Brain pericyte (primary cell): ENCODE measurements around the gene BBOX1.
"Not testable (repeated sequence)": the region's sequence is repeated elsewhere in the genome, so short reads cannot be mapped to it uniquely, and the experiment has no call there.

Experiments
- DNase-seq: peaks from one replicate; pipeline ENCODE4 v3.0.0-alpha.2; 2012; ENCODE audit warnings: low read depth, low spot score

BBOX1 gene, protein sequence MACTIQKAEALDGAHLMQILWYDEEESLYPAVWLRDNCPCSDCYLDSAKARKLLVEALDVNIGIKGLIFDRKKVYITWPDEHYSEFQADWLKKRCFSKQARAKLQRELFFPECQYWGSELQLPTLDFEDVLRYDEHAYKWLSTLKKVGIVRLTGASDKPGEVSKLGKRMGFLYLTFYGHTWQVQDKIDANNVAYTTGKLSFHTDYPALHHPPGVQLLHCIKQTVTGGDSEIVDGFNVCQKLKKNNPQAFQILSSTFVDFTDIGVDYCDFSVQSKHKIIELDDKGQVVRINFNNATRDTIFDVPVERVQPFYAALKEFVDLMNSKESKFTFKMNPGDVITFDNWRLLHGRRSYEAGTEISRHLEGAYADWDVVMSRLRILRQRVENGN

DNA sequence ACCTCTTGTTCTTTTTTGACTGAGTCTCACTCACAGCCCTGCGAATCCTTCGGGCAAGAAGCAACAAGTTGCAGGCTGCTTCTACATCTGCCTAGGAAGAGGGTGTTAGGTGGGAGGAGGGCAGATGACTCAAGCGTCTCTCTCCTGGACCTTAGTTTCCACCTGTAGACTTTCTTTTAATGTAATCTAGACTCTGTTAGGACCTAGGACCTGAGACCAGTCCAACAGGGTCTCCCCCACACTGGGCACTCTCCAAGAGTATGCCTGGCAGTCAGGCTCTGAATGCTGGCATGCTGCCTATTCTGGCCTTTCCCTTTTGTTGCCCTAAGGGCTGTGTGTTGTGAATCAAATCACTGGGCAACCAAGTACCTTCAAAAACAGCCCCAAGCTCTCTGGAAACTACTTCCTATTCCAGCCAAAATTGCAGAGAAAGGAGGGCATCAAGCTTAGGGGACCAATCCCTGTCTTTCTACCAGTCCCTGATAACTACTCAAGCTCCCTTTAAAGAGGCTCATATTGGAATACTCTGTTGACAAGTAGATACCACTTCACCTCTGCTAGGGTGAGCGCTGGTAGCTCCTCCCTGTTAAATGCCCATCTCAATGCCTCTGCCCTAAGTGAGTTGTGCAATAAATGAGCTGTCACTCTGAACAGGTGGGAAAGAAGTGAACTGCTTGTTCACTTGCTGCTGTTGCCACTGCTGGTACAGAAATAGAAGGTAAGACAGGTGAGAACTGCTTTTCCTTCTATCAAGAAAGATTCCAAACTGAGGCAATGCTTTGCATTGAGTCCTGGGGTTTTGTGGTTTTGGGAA is at the start of gene BBOX1:
TSS of gene BBOX1 (plus strand) at position 514 of the 814 bp plus-strand sequence. CDS start 14,616 bp downstream, outside the sequence.
- no peak for DNase-seq

DNA sequence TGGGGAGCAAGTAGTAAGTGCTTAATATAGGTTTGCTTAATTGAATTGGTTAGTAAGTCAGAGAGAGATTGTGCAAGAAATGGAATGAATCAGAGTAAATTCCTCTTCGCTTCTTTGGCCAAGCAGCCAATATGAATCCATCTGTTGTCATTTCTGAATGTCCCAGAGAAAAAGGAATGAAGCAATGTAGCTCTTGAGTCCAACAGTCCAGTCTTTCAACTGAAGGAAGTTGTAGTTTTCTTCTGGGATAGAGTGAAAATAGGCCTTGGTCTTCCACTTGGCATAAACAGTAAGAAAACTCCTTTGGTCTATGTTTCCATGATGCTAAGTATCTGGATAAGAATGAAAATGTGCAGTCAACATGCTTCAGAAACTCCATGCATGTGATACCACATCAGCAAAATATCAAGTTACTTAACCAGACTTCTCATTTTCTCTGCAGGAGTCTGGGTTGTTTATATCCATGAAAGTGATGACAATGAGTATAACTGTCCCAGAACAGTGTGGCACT is 48.5 kb upstream of the BBOX1 start:
- DNase-seq = no peak

DNA sequence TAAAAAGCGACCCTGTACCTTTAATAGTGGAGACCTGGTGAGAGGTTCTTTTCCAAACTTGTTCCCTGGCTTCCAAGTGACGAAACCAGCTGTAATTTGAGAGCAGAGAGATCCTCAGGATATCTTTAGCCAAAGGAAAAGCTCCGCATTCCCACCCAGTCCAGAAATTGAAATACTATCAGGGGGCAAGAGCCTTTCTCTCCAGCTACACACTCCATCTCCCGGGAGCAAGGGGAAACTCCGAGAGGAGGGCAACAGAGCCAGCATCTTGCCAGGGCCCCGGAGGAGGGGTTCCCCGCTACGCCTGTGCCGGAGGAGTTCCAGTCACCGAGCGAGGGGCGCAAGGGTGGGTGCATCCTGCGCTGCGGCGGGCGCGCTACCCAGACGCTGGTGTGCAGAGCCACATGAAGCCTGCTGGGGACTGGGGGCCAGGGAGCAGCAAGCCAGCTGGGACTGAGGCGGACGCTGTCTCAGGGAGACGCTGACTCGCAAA is 46.6 kb upstream of the BBOX1 start, which contains the start of gene FIBIN:
TSS of gene FIBIN (plus strand) at position 148 of the 493 bp plus-strand sequence. CDS start 415 bp downstream, outside the sequence.
- DNase-seq = no peak

DNA sequence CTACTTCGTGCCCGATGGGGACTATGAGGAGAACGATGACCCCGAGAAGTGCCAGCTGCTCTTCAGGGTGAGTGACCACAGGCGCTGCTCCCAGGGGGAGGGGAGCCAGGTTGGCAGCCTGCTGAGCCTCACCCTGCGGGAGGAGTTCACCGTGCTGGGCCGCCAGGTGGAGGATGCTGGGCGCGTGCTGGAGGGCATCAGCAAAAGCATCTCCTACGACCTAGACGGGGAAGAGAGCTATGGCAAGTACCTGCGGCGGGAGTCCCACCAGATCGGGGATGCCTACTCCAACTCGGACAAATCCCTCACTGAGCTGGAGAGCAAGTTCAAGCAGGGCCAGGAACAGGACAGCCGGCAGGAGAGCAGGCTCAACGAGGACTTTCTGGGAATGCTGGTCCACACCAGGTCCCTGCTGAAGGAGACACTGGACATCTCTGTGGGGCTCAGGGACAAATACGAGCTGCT is 46.0 kb upstream of the BBOX1 start:
- no peak for DNase-seq

DNA sequence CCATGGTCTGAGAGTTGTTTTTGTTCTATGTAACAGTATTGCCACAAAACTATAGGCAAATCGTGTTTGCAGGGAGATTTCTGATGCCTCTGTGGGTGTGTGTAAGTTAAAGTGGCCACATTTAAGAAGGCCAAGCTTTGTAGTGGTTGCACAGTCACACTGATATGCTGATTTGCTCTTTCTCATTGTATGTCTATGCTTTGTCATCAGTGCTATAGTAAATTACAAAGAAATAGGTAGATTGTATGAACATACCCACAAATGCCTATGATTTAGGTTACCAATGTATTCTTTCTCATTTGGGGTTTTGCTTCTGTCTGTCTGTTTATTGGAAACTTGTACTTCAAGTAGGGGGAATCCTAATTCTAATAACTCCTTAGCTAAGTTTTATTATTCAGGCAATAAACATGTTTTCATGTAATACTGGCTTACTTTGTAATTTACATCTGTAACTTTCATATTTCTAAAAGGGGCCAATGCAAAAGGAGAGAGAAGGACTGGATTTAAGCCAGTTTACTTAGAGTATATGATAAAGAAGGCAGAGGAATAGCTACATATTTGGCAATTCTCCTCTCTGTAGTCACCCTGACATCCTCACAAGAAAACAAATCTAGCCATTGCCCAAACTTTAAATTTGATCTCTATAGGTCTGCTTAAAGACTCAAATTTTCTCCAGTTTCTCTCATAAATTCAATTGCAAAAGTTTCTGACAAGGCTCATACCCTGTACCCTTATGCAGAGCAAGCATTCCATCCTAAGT is 44.7 kb upstream of the BBOX1 start:
- DNase-seq = no peak

DNA sequence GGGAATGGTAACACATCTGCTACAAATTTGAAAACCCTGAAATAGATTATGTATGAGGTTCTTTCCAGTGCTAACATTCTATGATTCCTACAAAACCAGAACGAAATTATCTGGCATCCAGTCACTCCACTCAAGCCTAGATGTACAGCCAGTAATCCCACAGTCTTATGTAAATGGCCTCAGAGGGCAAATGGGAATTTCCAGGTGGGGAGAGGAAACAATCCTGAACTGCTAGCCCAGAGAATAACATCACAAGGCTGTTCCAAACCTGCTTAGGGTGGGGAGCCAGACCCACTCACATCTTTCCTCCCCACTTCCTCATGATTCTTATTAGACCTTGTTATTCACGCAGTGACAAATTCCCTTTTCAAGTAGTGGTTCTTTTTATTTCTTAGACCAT is 43.2 kb upstream of the BBOX1 start:
- no peak for DNase-seq

DNA sequence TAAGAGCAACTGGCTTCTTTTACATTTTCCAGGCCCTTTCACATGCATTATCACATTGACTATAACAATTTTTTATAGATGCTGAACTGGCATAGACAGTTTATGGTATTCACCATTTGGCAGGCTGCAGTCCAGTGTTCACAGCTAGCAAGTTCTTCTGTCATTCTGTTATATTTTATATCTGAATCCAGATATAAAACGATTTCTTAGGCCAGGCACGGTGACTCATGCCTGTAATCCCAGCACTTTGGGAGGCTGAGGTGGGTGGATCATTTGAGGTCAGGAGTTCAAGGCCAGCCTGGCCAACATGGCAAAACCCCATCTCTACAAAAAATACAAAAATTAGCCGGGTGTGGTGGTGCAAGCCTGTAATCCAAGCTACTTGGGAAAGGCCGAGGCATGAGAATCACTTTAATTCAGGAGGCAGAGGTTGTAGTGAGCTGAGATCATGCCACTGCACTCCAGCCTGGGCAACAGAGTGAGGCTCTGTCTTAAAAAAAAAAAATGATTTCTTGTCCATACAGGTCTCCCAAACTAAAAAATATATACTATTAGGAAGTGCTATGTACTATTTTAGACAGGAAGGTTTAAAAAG is 39.4 kb upstream of the BBOX1 start:
- DNase-seq = not testable (repeated sequence)

DNA sequence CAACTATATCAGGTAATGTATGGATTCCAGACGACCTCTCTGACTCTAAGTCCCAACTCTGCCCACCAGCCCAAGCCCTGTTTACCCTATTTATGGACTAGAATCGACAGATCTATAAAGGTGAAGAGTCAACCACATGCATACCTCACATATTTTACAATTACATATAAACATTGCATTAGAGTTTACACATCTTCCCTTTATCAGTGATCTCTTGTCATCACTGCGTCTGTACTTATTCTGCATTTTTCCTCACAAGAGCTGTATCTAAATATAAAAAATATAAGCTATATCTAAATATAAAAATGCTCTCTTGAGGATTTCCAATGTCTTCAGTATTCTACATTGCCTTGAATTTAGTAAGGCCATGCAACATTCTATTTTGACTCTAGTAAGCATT is 38.2 kb upstream of the BBOX1 start:
- no peak for DNase-seq

DNA sequence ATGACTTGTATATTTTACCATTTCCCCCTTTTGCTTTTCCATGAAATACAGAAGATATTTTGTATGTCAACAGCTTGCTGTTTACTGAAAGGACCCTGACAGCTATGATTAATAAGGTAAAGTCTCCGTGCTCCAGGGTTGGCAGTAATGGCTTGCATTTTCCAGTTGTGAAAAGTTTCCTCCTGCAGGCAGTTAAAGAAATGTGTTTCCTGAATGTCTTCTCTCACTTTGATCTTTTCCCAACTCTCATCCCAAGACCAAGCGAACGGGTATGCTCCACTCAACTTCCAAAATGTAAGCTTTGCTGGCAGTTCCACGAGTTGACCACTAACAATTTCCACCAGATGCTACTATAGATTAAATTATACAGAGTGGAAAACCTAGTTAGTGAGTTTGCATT is 37.8 kb upstream of the BBOX1 start:
- no peak for DNase-seq

DNA sequence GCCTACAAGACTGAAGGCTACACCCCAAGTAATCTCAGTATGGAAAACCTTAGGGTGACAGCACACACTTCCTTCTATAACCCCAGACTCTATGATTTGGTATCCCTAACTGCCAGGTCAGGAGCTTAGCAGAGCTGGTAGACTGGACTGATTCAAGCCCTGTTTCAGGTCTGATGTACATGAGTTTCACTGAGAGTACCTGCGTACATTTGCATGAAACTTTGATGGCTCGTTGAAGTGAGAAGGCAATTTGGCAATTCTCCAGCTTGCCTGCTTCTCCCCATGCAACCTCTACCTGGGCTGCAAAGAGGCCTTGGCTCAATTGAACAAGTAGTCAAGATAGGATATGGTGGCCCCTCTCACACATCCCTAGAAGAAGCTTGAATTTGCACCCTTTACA is 36.5 kb upstream of the BBOX1 start:
- no peak for DNase-seq

DNA sequence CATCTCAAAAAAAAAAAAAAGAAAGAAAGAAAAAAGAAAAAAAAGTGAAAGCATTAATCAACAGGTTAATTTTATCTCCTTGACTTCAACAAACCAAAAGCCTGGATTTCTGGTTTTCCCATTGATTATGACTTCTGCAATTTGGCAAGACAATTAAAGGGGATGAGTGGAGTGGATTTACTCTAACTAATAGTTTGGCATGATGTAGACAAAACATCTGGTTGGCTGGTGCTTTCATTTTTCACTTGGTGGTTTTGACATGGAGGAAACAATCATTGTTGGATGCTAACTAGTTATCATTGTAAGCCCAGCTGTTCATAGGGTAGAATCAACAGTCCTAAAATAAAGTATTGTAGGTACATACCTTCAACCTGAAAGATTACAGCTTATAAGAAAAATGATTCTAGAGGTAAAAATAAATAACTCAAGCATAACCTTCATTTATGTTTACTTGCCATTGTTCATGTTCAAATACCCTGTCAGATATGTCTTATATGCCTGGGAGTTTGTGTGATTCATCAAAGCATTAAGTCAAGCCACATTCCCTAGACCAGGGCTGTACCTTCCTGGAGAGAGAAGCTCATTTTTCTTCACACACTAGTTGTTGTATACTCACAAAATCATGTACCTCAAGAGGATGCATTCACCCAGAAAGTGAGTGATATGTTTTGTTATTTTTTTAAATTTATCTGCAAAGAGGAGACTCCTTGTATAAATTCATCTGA is 31.6 kb upstream of the BBOX1 start:
- no peak for DNase-seq

DNA sequence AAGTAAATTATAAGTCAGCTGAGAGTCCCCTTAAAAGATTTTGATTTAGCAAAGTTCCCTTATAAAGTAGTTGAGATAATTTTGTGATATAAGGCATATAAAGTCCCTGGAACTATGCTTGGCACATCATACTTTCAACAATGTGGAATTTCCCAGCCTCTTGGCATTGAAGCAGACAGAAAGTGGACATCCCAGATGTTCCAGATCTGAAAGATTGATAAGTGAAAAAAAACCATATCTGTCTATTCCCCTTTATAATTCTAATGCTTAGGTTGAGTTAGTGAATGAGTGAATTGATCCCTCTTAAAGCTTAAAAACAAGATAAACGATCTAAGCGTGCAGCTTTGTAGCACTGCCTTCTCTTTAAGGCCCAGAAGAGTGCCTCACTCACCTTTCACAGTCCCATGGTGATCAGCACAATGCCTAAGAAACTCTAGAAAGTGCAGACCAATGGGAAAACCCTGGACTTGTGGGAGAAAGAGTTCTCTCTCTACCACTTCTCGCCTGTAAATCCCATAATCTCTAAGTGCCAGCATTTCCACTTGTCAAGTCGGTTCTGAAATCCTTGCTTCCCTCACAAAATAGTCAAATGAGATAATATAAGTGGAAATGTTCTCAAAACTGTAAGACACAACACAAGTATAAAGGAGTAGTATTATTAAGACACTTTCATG is 28.9 kb upstream of the BBOX1 start:
- DNase-seq = no peak

DNA sequence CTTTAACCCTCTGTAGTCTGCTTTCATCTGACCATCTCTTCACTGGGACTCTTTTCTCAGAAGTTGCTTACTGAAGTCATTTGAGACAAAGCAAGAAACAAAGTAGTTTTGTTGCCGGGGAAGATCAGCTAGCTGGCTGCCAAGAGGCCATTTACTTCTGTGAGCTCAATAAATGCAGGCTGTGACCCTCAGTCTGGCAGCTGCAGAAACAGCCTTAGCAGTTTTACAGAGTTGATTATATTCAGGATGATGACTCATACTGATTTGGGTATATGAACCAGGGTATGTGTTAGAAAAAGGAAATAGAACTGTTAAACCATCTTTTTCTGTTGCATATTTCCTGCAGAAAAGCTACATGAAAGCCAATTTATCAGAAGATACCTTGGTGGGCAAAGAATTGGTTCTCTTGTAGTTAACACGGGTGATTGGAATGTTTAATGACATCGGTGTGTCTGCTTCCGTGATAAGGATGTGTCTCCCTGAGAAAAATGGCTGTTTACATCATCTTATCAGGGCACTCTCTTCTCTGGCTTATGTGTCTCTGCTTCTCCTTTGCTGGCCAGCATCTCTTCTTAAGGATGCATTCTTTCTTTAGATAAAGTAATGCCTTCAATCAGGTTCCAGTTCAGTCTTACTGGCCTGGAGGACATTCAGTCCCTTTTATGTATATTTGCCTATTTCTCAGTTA is 28.2 kb upstream of the BBOX1 start:
- DNase-seq = no peak

DNA sequence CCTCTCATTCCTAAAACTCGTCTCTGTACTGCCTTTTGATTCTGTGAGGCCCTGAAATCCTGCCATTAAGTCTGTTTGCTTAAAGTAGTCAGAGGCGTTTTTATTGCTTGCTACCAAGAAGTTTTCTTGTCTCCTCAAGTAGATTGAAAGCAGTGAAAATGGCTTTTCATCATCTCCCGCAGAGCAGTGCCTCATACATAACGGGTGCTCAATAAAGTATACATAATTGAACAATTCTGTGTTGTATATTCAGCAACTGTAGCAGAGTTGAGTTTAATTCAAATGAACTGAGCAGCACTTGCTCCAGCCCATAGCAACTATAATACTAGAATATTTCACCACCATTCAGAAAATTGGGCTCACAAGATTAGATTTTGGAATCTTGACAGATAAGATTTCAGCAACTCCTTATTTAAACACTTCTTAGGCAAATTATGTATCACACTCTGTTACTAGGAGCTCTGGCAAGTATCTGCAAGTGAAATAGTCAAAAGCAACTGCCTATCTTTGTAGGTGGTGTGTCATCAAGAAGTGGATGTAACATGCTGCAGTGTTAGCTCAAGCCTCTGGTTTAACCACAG is 26.7 kb upstream of the BBOX1 start:
- DNase-seq = no peak

DNA sequence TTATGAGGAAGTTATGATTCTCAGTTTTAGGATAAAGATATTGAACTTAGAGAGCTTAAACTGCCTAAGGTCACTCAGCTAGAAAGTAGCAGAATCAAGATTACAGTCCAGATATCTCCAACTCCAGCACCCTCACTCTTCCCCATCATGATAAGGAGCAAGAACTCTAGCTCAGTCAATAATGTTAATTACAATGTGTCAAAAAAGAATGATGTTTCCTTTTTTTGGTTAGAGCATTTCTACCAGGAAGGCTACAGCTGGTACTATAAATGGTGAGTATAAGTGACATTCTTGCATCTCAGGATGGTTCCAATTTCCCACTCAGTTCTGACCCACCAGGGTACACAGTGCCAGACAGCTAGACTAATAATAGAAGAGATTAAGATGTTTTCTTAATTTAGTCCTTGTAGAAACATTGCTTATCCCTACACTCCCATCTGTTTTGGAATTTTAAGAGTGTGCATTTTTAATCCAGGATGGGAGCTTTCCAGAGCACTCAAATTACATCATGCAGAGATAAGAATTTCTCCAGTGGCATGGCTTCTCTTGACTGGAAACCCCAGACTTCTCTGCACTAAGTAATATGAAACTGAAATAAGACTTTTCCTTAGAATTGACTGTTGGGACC is 21.6 kb upstream of the BBOX1 start:
- no peak for DNase-seq

DNA sequence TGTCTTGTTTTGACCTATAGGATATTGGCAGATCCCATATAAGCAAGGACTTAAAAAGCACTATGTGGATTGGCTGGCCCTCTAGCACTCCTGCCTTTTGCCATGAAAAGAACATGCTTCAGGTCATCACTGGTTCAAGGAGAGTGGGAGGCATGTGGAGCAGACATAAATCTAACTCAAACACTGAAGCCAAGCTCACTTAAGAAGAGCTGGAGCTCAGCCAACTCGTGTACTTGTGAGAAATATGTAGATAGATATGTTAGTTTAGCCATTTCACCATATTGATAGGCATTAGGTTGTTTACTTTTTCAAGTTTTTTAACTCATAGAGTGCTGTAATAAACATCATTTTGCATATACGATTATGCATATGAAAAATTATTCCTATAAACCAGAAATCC is 19.9 kb upstream of the BBOX1 start:
- no peak for DNase-seq

DNA sequence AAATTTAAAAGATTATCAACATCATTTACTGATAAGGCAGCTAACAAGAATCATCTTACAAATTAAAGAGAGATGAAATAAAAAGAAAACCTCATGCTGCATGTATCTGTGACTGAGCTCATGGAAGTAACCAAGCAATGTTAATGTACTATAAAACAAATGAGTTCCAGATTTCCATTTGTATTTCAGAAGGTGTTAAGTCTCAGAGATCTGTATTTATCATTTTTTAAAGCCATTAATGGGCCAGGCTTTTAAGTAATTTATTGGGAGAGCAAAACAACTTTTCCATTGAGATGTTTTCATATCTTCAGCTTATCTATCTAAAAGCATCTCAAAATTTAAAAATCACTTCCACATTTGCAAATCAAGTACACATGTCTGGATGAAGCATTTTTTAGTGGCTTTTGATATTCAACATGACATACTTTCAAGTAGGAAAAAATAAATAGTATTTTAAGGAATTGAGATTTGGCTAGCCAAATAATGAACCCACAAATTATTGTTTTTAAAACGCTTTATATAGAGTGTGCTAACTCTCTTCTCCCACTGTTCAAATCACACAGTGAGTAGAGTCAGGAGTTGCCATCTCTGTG is 17.9 kb upstream of the BBOX1 start:
- DNase-seq = no peak

DNA sequence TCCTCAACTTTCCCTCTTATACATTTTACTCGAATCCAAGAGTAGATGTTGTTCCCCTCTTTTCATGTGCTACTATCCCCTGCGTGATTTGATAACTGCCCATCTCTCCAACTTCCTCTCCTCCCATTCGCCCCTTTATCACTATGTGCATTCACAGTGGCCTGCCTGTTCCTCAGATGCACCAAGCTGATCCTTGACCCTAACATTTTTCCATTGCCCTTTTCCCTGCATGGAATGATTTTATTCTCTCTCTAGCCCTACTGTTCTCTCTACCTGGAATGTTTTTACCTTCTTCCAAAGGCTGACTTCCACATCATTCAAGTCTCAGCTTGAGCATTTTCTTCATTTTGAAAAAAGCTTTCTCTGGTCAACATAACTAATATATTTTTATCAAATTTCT is 15.8 kb upstream of the BBOX1 start:
- DNase-seq = no peak
